Epithelial cell of esophagus (primary cell): ENCODE data around the gene ELAPOR1.

Experiments used
- DNase-seq: peaks from one replicate; pipeline ENCODE4 v3.0.0; 2010; ENCODE audit warnings: low read depth
- H3K4me3 ChIP-seq: 2 replicates; pipeline ENCODE4 v1.5.1; 2011; ENCODE audit warnings: mild to moderate bottlenecking, low read length, control low read depth
- TF ChIP-seq, protein P1 (sequence below): IDR thresholded peaks from 2 replicates; pipeline ENCODE4 v1.5.1; 2011; ENCODE audit warnings: low read depth, mild to moderate bottlenecking, low read length, control low read depth, inconsistent platforms; ENCODE audit not compliant: insufficient read depth; ENCODE audit errors: missing control alignments

Gene ELAPOR1

DNA sequence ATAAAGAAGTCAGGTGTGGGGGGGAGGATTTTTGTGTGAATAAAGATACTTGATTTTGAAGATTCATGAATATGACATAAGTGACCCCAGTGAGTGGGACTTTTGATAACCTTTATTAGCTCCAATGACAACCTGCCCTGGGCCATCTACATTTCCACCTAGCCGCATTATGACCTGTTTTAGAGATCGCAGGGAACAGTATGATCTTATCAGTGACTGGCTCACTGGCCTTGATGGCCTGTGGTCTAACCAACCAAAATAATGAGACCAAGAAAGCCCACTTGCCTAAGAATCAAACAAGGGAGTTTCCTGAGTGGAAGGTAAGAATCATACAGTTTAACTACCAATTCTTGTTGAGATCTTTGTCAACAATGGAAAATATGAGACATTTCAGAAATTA lies 1.8 kb downstream of the ELAPOR1 start:
- no peak for DNase-seq

GRCh38 chr1:109116286-109116685 lies 2.4 kb downstream of the ELAPOR1 start:
- no peak for DNase-seq
- no peak overlapping the region for H3K4me3 ChIP-seq
- TF ChIP-seq, protein P1, sequence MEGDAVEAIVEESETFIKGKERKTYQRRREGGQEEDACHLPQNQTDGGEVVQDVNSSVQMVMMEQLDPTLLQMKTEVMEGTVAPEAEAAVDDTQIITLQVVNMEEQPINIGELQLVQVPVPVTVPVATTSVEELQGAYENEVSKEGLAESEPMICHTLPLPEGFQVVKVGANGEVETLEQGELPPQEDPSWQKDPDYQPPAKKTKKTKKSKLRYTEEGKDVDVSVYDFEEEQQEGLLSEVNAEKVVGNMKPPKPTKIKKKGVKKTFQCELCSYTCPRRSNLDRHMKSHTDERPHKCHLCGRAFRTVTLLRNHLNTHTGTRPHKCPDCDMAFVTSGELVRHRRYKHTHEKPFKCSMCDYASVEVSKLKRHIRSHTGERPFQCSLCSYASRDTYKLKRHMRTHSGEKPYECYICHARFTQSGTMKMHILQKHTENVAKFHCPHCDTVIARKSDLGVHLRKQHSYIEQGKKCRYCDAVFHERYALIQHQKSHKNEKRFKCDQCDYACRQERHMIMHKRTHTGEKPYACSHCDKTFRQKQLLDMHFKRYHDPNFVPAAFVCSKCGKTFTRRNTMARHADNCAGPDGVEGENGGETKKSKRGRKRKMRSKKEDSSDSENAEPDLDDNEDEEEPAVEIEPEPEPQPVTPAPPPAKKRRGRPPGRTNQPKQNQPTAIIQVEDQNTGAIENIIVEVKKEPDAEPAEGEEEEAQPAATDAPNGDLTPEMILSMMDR, result no peak

More for the DNA sequence above, 1.8 kb downstream of the ELAPOR1 start:
- H3K4me3 ChIP-seq, result no peak overlapping the region
- TF ChIP-seq, protein P1, result no peak

DNA sequence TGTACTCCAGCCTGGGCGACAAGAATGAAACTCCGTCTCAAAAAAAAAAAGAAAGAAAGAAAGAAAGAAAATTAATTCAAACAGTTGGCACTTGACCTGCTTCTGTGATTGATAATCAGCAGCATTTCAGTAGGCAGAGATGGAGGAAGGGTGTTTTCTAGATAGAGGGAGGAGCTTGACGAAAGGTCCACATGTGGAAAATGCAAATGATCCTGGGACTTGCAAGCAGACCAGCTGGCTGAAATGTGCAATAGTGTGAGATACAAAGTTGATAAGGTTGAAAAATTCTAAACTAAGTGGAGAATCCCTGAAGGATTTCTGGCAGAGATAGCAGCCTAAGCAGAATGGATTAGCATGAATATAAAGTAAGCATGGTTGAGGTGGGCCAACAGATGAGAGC lies 4.2 kb downstream of the ELAPOR1 start:
- DNase-seq, result no peak
- no peak overlapping the region for H3K4me3 ChIP-seq

DNA sequence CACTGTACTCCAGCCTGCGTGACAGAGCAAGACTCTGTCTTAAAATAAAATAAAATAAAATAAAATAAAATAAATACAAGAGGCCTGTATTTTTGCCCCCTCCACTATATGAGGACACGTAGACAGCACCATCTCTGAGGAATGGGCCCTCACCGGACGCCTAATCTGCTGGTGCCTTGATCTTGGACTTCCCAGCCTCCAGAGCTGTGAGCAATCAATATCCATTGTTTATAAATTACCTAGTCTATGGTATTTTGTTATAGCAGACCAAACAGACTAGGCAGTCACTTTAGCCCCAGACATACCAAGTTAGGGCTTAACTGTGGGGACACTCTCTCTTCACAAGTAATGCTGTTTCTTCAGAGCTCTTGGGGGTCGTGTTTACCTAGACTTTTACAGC lies 6.4 kb downstream of the ELAPOR1 start:
- DNase-seq, result no peak
- H3K4me3 ChIP-seq, result no peak overlapping the region
- TF ChIP-seq, protein P1, result no peak

More for the DNA sequence above, 4.2 kb downstream of the ELAPOR1 start:
- TF ChIP-seq, protein P1, result no peak

DNA sequence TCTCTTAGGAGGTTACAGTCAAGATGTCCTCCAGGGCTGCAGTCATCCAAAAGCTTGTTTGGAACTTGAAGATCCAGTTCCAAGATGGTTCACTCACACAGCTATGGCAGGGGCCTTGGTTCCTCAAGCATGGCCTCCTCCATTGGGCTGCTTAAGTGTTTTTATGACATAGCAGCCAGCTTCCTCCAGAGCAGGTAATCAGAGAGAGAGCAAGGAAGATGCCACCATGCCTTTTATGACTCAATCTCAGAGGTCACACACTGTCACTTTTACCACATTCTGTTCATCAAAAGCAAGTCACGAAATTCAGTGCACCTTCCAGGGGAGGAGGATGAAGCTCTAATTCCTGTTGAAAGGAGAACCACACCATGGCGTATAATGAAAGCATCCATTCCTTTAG lies 17.1 kb downstream of the ELAPOR1 start:
- TF ChIP-seq, protein P1, result no peak
- no peak overlapping the region for H3K4me3 ChIP-seq
- peak; percentile 42 for DNase-seq

GRCh38 chr1:109131800-109132199 lies 17.9 kb downstream of the ELAPOR1 start:
- no peak overlapping the region for H3K4me3 ChIP-seq
- no peak for DNase-seq
- TF ChIP-seq, protein P1, result no peak

GRCh38 chr1:109133002-109133706 lies 19.2 kb downstream of the ELAPOR1 start:
- DNase-seq, result no peak
- H3K4me3 ChIP-seq, result no peak overlapping the region
- TF ChIP-seq, protein P1, result no peak
